HEK293 (cell line): ENCODE results near the gene CD151.
A peak's percentile ranks its signal among the peaks of the same experiment; 100 is the strongest.

Experiments used
- CTCF ChIA-PET: fragments of 350-600 bp; formaldehyde crosslinking; extraction: SDS; loops from one replicate; lab custom pipeline; 2021; ENCODE audit warnings: antibody characterized with exemption; lab: Yijun Ruan, JAX
- POLR2A ChIA-PET: fragments of 300-600 bp; formaldehyde crosslinking; extraction: SDS; loops from one replicate; lab custom pipeline; 2020; ENCODE audit warnings: antibody characterized with exemption, inconsistent platforms; lab: Yijun Ruan, JAX
- H3K27ac ChIP-seq: fragments of 200-500 bp; sonication (Bioruptor generic); 2 replicates; pipeline ENCODE4 v1.5.1; 2014; ENCODE audit warnings: low read depth, low read length, control low read depth, inconsistent platforms; ENCODE audit errors: extremely low read depth
- H3K36me3 ChIP-seq, 2 experiments: fragments of 200-500 bp in 1 of 2; sonication (Bioruptor generic) in 1 of 2; 1 replicate in 1 of 2; 2 replicates in 1 of 2; pipeline ENCODE4 v1.5.1; 2014 to 2017; ENCODE audit warnings: inconsistent platforms in 2 of 2, low read length in 2 of 2; ENCODE audit not compliant: control insufficient read depth in 2 of 2, insufficient read depth in 1 of 2
- H3K4me1 ChIP-seq: fragments of 200-500 bp; sonication (Bioruptor generic); 2 replicates; pipeline ENCODE4 v1.5.1; 2014; ENCODE audit warnings: mild to moderate bottlenecking, low read length, inconsistent platforms; ENCODE audit not compliant: control insufficient read depth, insufficient read depth
- H3K4me3 ChIP-seq: 2 replicates; pipeline ENCODE4 v1.5.1; 2011; ENCODE audit warnings: low read depth, mild to moderate bottlenecking, control low read depth, low read length, moderate library complexity
- H3K9me3 ChIP-seq: fragments of 200-500 bp; sonication (Bioruptor generic); 2 replicates; pipeline ENCODE4 v1.5.1; 2014; ENCODE audit warnings: low read depth, low read length, inconsistent platforms; ENCODE audit not compliant: control insufficient read depth, insufficient read depth
- GLIS1 ChIP-seq: fragments of 450-650 bp; formaldehyde crosslinking; IDR thresholded peaks from 2 replicates; pipeline ENCODE4 v1.5.1; 2016; ENCODE audit warnings: missing biosample characterization, missing genetic modification characterization
- GLIS2 ChIP-seq: fragments of 450-650 bp; formaldehyde crosslinking; IDR thresholded peaks from 2 replicates; pipeline ENCODE4 v1.5.1; 2016; ENCODE audit warnings: missing biosample characterization, missing genetic modification characterization
- KLF10 ChIP-seq: fragments of 450-650 bp; IDR thresholded peaks from 2 replicates; pipeline ENCODE4 v1.5.1; 2018; ENCODE audit warnings: missing biosample characterization, mild to moderate bottlenecking, missing genetic modification characterization
- OSR2 ChIP-seq: fragments of 450-650 bp; formaldehyde crosslinking; IDR thresholded peaks from 2 replicates; pipeline ENCODE4 v1.5.1; 2016; ENCODE audit warnings: missing biosample characterization, missing genetic modification characterization
- PRDM10 ChIP-seq: fragments of 450-650 bp; formaldehyde crosslinking; IDR thresholded peaks from 2 replicates; pipeline ENCODE4 v1.5.1; 2016; ENCODE audit warnings: missing biosample characterization, missing genetic modification characterization
- SP2 ChIP-seq: fragments of 450-650 bp; formaldehyde crosslinking; IDR thresholded peaks from 2 replicates; pipeline ENCODE4 v1.5.1; 2016; ENCODE audit warnings: missing biosample characterization, missing genetic modification characterization
- YY2 ChIP-seq: fragments of 450-650 bp; formaldehyde crosslinking; IDR thresholded peaks from 2 replicates; pipeline ENCODE4 v1.5.1; 2016; ENCODE audit warnings: missing biosample characterization, missing genetic modification characterization
- ZBTB20 ChIP-seq: fragments of 450-650 bp; formaldehyde crosslinking; IDR thresholded peaks from 2 replicates; pipeline ENCODE4 v1.5.1; 2016; ENCODE audit warnings: missing biosample characterization, missing genetic modification characterization
- ZBTB44 ChIP-seq: fragments of 450-650 bp; IDR thresholded peaks from 2 replicates; pipeline ENCODE4 v1.5.1; 2018; ENCODE audit warnings: missing biosample characterization, mild to moderate bottlenecking, missing genetic modification characterization
- ZFHX2 ChIP-seq: fragments of 450-650 bp; formaldehyde crosslinking; conservative IDR thresholded peaks from 2 replicates; pipeline ENCODE4 v1.5.1; 2016; ENCODE audit warnings: missing biosample characterization, missing genetic modification characterization
- ZIC2 ChIP-seq: fragments of 450-650 bp; formaldehyde crosslinking; IDR thresholded peaks from 2 replicates; pipeline ENCODE4 v1.5.1; 2016; ENCODE audit warnings: missing biosample characterization, missing genetic modification characterization
- ZNF132 ChIP-seq: fragments of 450-650 bp; formaldehyde crosslinking; IDR thresholded peaks from 2 replicates; pipeline ENCODE4 v1.5.1; 2017; ENCODE audit warnings: missing biosample characterization, missing genetic modification characterization, borderline replicate concordance
- ZNF148 ChIP-seq: fragments of 450-650 bp; formaldehyde crosslinking; IDR thresholded peaks from 2 replicates; pipeline ENCODE4 v1.5.0; 2017; ENCODE audit warnings: missing biosample characterization, missing genetic modification characterization, borderline replicate concordance
- ZNF18 ChIP-seq: fragments of 450-650 bp; formaldehyde crosslinking; IDR thresholded peaks from 2 replicates; pipeline ENCODE4 v1.5.1; 2016; ENCODE audit warnings: missing biosample characterization, missing genetic modification characterization
- ZNF239 ChIP-seq: fragments of 450-650 bp; formaldehyde crosslinking; IDR thresholded peaks from 2 replicates; pipeline ENCODE4 v1.5.1; 2016; ENCODE audit warnings: missing biosample characterization, missing genetic modification characterization
- ZNF335 ChIP-seq: fragments of 450-650 bp; formaldehyde crosslinking; conservative IDR thresholded peaks from 2 replicates; pipeline ENCODE4 v1.5.1; 2016; ENCODE audit warnings: missing biosample characterization, missing genetic modification characterization
- ZNF341 ChIP-seq: fragments of 450-650 bp; formaldehyde crosslinking; IDR thresholded peaks from 2 replicates; pipeline ENCODE4; 2016; ENCODE audit warnings: low read depth, missing biosample characterization, missing genetic modification characterization
- ZNF398 ChIP-seq: fragments of 450-650 bp; formaldehyde crosslinking; IDR thresholded peaks from 2 replicates; pipeline ENCODE4 v1.5.1; 2017; ENCODE audit warnings: missing biosample characterization, missing genetic modification characterization
- ZNF423 ChIP-seq: fragments of 450-650 bp; formaldehyde crosslinking; IDR thresholded peaks from 2 replicates; pipeline ENCODE4 v1.5.1; 2016; ENCODE audit warnings: missing biosample characterization, missing genetic modification characterization
- ZNF426 ChIP-seq: fragments of 450-650 bp; formaldehyde crosslinking; IDR thresholded peaks from 2 replicates; pipeline ENCODE4 v1.5.1; 2017; ENCODE audit warnings: missing biosample characterization, missing genetic modification characterization, mild to moderate bottlenecking, inconsistent platforms, moderate library complexity
- ZNF600 ChIP-seq: fragments of 450-650 bp; formaldehyde crosslinking; IDR thresholded peaks from 2 replicates; pipeline ENCODE4 v1.5.1; 2016; ENCODE audit warnings: missing biosample characterization, missing genetic modification characterization
- ZNF654 ChIP-seq: fragments of 450-650 bp; formaldehyde crosslinking; IDR thresholded peaks from 2 replicates; pipeline ENCODE4 v1.5.1; 2016; ENCODE audit warnings: low read depth, missing biosample characterization, missing genetic modification characterization
- ZNF704 ChIP-seq: fragments of 450-650 bp; formaldehyde crosslinking; IDR thresholded peaks from 2 replicates; pipeline ENCODE4 v1.5.1; 2016; ENCODE audit warnings: missing biosample characterization, missing genetic modification characterization

CD151 gene

DNA sequence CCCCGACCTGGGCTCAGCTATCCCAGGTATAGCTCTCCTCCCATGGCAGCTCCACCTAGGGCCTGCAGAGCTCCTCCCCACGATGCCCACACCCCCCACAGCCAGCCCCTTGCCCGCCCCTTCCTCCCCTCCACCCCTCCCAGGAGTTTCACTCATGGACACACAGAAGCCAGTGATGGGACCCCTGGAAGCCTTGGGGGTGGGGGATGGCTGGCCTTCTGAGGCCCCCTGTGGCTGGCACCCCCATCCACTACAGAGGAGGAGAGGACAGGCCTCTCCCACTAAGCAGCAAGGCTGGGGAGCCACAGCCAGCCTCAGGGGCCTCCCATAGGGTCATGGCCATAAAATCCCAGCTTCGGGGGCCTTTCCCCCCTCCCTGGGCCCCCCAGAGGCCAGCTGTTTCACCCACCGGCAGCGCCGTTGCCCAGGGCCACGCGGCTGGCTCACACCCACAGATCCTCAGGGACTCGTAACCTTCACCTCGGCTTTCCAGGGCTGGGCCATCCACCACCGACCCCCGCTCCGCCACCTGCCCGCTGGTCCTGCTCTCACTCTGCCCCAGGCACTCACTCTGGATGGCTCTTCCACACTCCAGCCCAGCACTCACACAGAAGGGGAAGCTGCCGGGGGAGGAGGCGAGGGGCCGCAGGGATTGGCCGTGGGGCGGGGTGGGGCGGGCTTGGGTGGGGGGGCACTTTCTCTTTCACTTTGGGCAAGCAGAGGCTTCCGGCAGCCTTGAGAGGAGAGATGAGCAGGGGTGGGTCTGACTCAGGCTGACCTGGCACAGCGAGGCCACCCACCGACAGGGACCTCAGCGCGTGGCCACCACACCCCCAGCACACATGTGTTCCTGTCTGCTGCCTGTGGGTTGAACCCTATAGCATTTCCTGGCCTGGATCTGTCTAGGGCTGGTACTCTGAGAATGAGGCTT lies 36.9 kb upstream of the CD151 start:
- H3K27ac ChIP-seq = peak overlapping the region; percentile 31; the same call in 1 of the 2 replicates
- peak overlapping the region; percentile 8 for H3K4me3 ChIP-seq
- H3K4me1 ChIP-seq = peaks cover 6% of the 10 kb centered on the region
- ChIA-PET POLR2A (interaction anchor here (0.5 to 1.8 kb wide), 11 partner anchors 14 to 260 kb away, joined by 3 to 10 read pairs (median 4); partner anchors contain the start of genes HRAS, PNPLA2, RPLP2 and TSPAN4), CTCF (interaction anchor here (0.6 to 0.9 kb wide), 3 partner anchors 12 to 68 kb away, joined by 3 to 4 read pairs (median 3); no protein-coding TSS in a partner anchor)
- no peaks in the 10 kb centered on the region for H3K9me3 ChIP-seq
- H3K36me3 ChIP-seq = peaks cover 0 to 54% of the 10 kb centered on the region in 2 experiments; a peak in 1 of 3 replicates
- TF ChIP-seq OSR2 (peak; percentile 24; the same call in 1 of the 2 replicates), ZNF132 (no peak), ZNF341 (peak; percentile 93), ZBTB20 (tag by site-specific recombination) (peak; percentile 46; the same call in 1 of the 2 replicates), ZNF704 (tag by site-specific recombination) (no peak), ZNF18 (tag by site-specific recombination) (peak; percentile 28; the same call in 1 of the 2 replicates), ZNF335 (peak; percentile 82), ZFHX2 (tag by site-specific recombination) (peak; percentile 47), YY2 (tag by site-specific recombination) (no peak), ZIC2 (tag by site-specific recombination) (peak; percentile 78), PRDM10 (tag by site-specific recombination) (peak; percentile 77; the same call in 1 of the 2 replicates), KLF10 (peak; percentile 17; the same call in 1 of the 2 replicates), ZNF426 (tag by site-specific recombination) (no peak), GLIS2 (peak; percentile 60), ZNF423 (tag by site-specific recombination) (0 out of 2 replicates have a peak, but pooled peaks have one; percentile 32), SP2 (tag by site-specific recombination) (peak; percentile 23; the same call in 1 of the 2 replicates), ZNF239 (tag by site-specific recombination) (no peak), ZNF654 (tag by site-specific recombination) (no peak), GLIS1 (tag by site-specific recombination) (peak; percentile 98), ZNF148 (tag by site-specific recombination) (no peak), ZNF600 (tag by site-specific recombination) (peak; percentile 84), ZBTB44 (tag by site-specific recombination) (no peak), ZNF398 (peak; percentile 62; the same call in 1 of the 2 replicates)
